H9 (cell line): Measurements from ENCODE around the gene ALMS1. TPM values are rescaled to one million over a fixed set of nuclear protein-coding genes. Genes with fewer than 3 reads are reported as not detected.

Experiments used
- DNase-seq: peaks from one replicate; pipeline ENCODE4 v3.0.0-alpha.2; 2017
- H2AFZ ChIP-seq: one replicate; pipeline ENCODE4 v1.6.1; 2013; ENCODE audit warnings: mild to moderate bottlenecking, low read length, control low read depth, moderate library complexity
- H2AK5ac ChIP-seq: 2 replicates; pipeline ENCODE4 v1.6.1; 2013; ENCODE audit warnings: low read length, control low read depth, mixed read lengths; ENCODE audit not compliant: insufficient read length
- H2BK120ac ChIP-seq: one replicate; pipeline ENCODE4 v1.6.1; 2013; ENCODE audit warnings: low read depth, mild to moderate bottlenecking, low read length, control low read depth, inconsistent platforms; ENCODE audit not compliant: poor library complexity, severe bottlenecking
- H2BK12ac ChIP-seq: 2 replicates; pipeline ENCODE4 v1.6.1; 2013; ENCODE audit warnings: low read length, control low read depth, mixed read lengths, low read depth; ENCODE audit not compliant: insufficient read length
- H2BK15ac ChIP-seq: 2 replicates; pipeline ENCODE4 v1.6.1; 2013; ENCODE audit warnings: low read depth, low read length, control low read depth
- H2BK20ac ChIP-seq: one replicate; pipeline ENCODE4 v1.6.1; 2013; ENCODE audit warnings: low read depth, mild to moderate bottlenecking, low read length, control low read depth, inconsistent platforms; ENCODE audit not compliant: poor library complexity, severe bottlenecking
- H2BK5ac ChIP-seq: 2 replicates; pipeline ENCODE4 v1.6.1; 2013; ENCODE audit warnings: low read length, control low read depth, mixed read lengths; ENCODE audit not compliant: insufficient read length
- H3K14ac ChIP-seq: 2 replicates; pipeline ENCODE4 v1.6.1; 2013; ENCODE audit warnings: low read length, control low read depth; ENCODE audit not compliant: insufficient read depth
- H3K18ac ChIP-seq: 2 replicates; pipeline ENCODE4 v1.6.1; 2013; ENCODE audit warnings: low read depth, mild to moderate bottlenecking, mixed read lengths, low read length, control low read depth; ENCODE audit not compliant: insufficient read length
- H3K23ac ChIP-seq: 2 replicates; pipeline ENCODE4 v1.6.1; 2013; ENCODE audit warnings: low read length, control low read depth, mixed read lengths, low read depth; ENCODE audit not compliant: insufficient read length
- H3K23me2 ChIP-seq: 2 replicates; pipeline ENCODE4 v1.6.1; 2013; ENCODE audit warnings: low read depth, mild to moderate bottlenecking, mixed read lengths, low read length, control low read depth; ENCODE audit not compliant: insufficient read length, poor library complexity, severe bottlenecking
- H3K27ac ChIP-seq: 2 replicates; pipeline ENCODE4 v1.5.1; 2013; ENCODE audit warnings: low read length, control low read depth, mixed read lengths, low read depth; ENCODE audit not compliant: insufficient read length
- H3K27me3 ChIP-seq: 2 replicates; pipeline ENCODE4 v1.6.1; 2013; ENCODE audit warnings: low read length, control low read depth, inconsistent platforms; ENCODE audit not compliant: insufficient read depth
- H3K4ac ChIP-seq: 2 replicates; pipeline ENCODE4 v1.6.1; 2013; ENCODE audit warnings: low read depth, mild to moderate bottlenecking, control low read depth, inconsistent platforms, low read length, moderate library complexity
- H3K4me1 ChIP-seq: 2 replicates; pipeline ENCODE4 v1.6.1; 2013; ENCODE audit warnings: low read length, control low read depth, inconsistent platforms; ENCODE audit not compliant: insufficient read depth
- H3K4me2 ChIP-seq: 2 replicates; pipeline ENCODE4 v1.6.1; 2013; ENCODE audit warnings: low read length, control low read depth, mixed read lengths; ENCODE audit not compliant: insufficient read length, insufficient read depth
- H3K56ac ChIP-seq: 2 replicates; pipeline ENCODE4 v1.6.1; 2013; ENCODE audit warnings: low read depth, mild to moderate bottlenecking, mixed read lengths, low read length, control low read depth; ENCODE audit not compliant: insufficient read length
- H3K79me1 ChIP-seq: 2 replicates; pipeline ENCODE4 v1.6.1; 2013; ENCODE audit warnings: low read depth, mild to moderate bottlenecking, moderate library complexity, low read length, control low read depth, inconsistent platforms; ENCODE audit not compliant: insufficient read depth, poor library complexity, severe bottlenecking
- H3K79me2 ChIP-seq: 2 replicates; pipeline ENCODE4 v1.6.1; 2013; ENCODE audit warnings: low read length, control low read depth, inconsistent platforms; ENCODE audit not compliant: insufficient read depth
- H3K9ac ChIP-seq: 2 replicates; pipeline ENCODE4 v1.6.1; 2013; ENCODE audit warnings: low read length, control low read depth, mixed read lengths; ENCODE audit not compliant: insufficient read length; ENCODE audit errors: extremely low read depth
- H3K9me3 ChIP-seq: one replicate; pipeline ENCODE4 v1.6.1; 2013; ENCODE audit warnings: low read depth, low read length, inconsistent platforms; ENCODE audit not compliant: control insufficient read depth
- H3T11ph ChIP-seq: one replicate; pipeline ENCODE4 v1.6.1; 2013; ENCODE audit warnings: mild to moderate bottlenecking, low read length, control low read depth, inconsistent platforms
- H4K20me1 ChIP-seq: one replicate; pipeline ENCODE4 v1.6.1; 2013; ENCODE audit not compliant: control insufficient read depth, insufficient read length, insufficient read depth
- H4K5ac ChIP-seq: 2 replicates; pipeline ENCODE4 v1.6.1; 2013; ENCODE audit warnings: low read depth, mild to moderate bottlenecking, mixed read lengths, low read length, control low read depth; ENCODE audit not compliant: insufficient read length
- H4K8ac ChIP-seq: replicated peaks from 2 replicates; pipeline ENCODE4 v1.6.1; 2013; ENCODE audit warnings: low read length, control low read depth, mixed read lengths, low read depth; ENCODE audit not compliant: insufficient read length
- H4K91ac ChIP-seq: 2 replicates; pipeline ENCODE4 v1.6.1; 2013; ENCODE audit warnings: low read depth, mild to moderate bottlenecking, moderate library complexity, mixed read lengths, low read length, control low read depth; ENCODE audit not compliant: insufficient read length
- H3K27ac Mint-ChIP-seq, 3 experiments: 2 replicates in 2 of 3; 3 replicates in 1 of 3; pipeline ENCODE4 v1.8.0; 2020 to 2021; ENCODE audit warnings: mixed read lengths in 3 of 3, mild to moderate bottlenecking in 1 of 3, moderate library complexity in 1 of 3
- H3K27me3 Mint-ChIP-seq: 2 replicates; pipeline ENCODE4 v1.8.0; 2021; ENCODE audit warnings: low read depth, mild to moderate bottlenecking, moderate library complexity, mixed read lengths
- H3K36me3 Mint-ChIP-seq, 3 experiments: 2 replicates in 2 of 3; 3 replicates in 1 of 3; pipeline ENCODE4 v1.8.0; 2020 to 2021; ENCODE audit warnings: low read depth in 3 of 3, mixed read lengths in 3 of 3; ENCODE audit not compliant: insufficient read depth in 1 of 3
- H3K4me1 Mint-ChIP-seq, 2 experiments: 2 replicates each; pipeline ENCODE4 v1.8.0; 2020; ENCODE audit warnings: mixed read lengths in 2 of 2
- H3K4me3 Mint-ChIP-seq, 2 experiments: 2 replicates in 1 of 2; 3 replicates in 1 of 2; pipeline ENCODE4 v1.8.0; 2020 to 2021; ENCODE audit warnings: mild to moderate bottlenecking in 2 of 2, mixed read lengths in 2 of 2, moderate library complexity in 1 of 2
- H3K9me3 Mint-ChIP-seq, 2 experiments: 2 replicates in 1 of 2; 3 replicates in 1 of 2; pipeline ENCODE4 v1.8.0; 2020; ENCODE audit warnings: mild to moderate bottlenecking in 2 of 2, mixed read lengths in 2 of 2, moderate library complexity in 1 of 2
- CTCF ChIP-seq: fragments of 200-600 bp; sonication (generic); conservative IDR thresholded peaks from 3 replicates; pipeline ENCODE4 v1.8.0; 2021; ENCODE audit warnings: antibody characterized with exemption, mild to moderate bottlenecking
- WGBS: extraction: QIAGEN DNeasy Blood & Tissue Kit; methylation state at CpG from one replicate; pipeline ENCODE4 v1.1.7; 2013; ENCODE audit warnings: missing lambda C conversion rate, low lambda C conversion rate, mixed read lengths; ENCODE audit not compliant: insufficient read length; ENCODE audit errors: extremely low coverage; 5-methylcytosine and 5-hydroxymethylcytosine counted together
- total RNA-seq: library from RNA; stranded (reverse); gene quantifications from 2 replicates; pipeline ENCODE4 v1.2.1, GENCODE V29; 2021

ALMS1 gene
- total RNA-seq, 1 experiment from 2014 or later: 36.2 TPM

GRCh38 chr2:73488079-73488478, 102.4 kb downstream of the ALMS1 start:
- no peaks in the 10 kb centered on the region for H3K27me3 Mint-ChIP-seq
- no peaks in the 10 kb centered on the region for H3K23me2 ChIP-seq
- H3K23ac ChIP-seq: no peak overlapping the region
- no peak overlapping the region for H3K18ac ChIP-seq
- no peak for DNase-seq
- H2BK12ac ChIP-seq: no peak overlapping the region
- no peak overlapping the region for H3K4me2 ChIP-seq
- H3K14ac ChIP-seq: no peak overlapping the region
- H3K27ac ChIP-seq: no peak overlapping the region
- no peak for TF ChIP-seq CTCF
- H4K5ac ChIP-seq: no peak overlapping the region
- H3K4me3 Mint-ChIP-seq: no peak overlapping the region
- peaks cover 21 to 39% (median 34%) of the 10 kb centered on the region in 3 experiments; a peak in 6 of 7 replicates for H3K36me3 Mint-ChIP-seq
- H2BK5ac ChIP-seq: no peak overlapping the region
- H2BK15ac ChIP-seq: no peak overlapping the region
- no peak overlapping the region for H2BK20ac ChIP-seq
- no peak overlapping the region for H3K4ac ChIP-seq
- H2AK5ac ChIP-seq: no peak overlapping the region
- no peaks in the 10 kb centered on the region for H3K9me3 ChIP-seq
- no peaks in the 10 kb centered on the region for H3K79me1 ChIP-seq
- H3K56ac ChIP-seq: no peak overlapping the region
- H2AFZ ChIP-seq: no peak overlapping the region
- no peak overlapping the region for H2BK120ac ChIP-seq
- H4K20me1 ChIP-seq: no peaks in the 10 kb centered on the region
- peaks cover 16 to 19% of the 10 kb centered on the region in 2 experiments for H3K4me1 Mint-ChIP-seq
- H3K9ac ChIP-seq: no peak overlapping the region
- no CpG with 5 or more reads among the region's 7 CpGs for WGBS
- no peaks in the 10 kb centered on the region for H3K79me2 ChIP-seq
- no peak overlapping the region for H4K8ac ChIP-seq
- no peaks in the 10 kb centered on the region for H3K27me3 ChIP-seq
- H3K27ac Mint-ChIP-seq: no peak overlapping the region; a peak in 1 of 7 replicates
- no peak overlapping the region for H3T11ph ChIP-seq
- H3K4me1 ChIP-seq: no peaks in the 10 kb centered on the region; the same call in 1 of the 2 replicates
- H3K9me3 Mint-ChIP-seq: peaks cover 0 to 4% of the 10 kb centered on the region in 2 experiments; a peak in 2 of 5 replicates
- H4K91ac ChIP-seq: no peak overlapping the region
